DOHH2 (cell line): Measurements from ENCODE around the gene MAP6.

Experiments
- EZH2phosphoT487 ChIP-seq: fragments of 200-600 bp; sonication (generic); IDR thresholded peaks from 2 replicates; pipeline ENCODE4 v1.6.1; 2017; ENCODE audit warnings: borderline replicate concordance, mild to moderate bottlenecking, antibody characterized with exemption, low read length, moderate library complexity, mixed read lengths
- TF ChIP-seq, protein P1 (sequence below): fragments of 200-600 bp; sonication (generic); IDR thresholded peaks from one replicate; pipeline ENCODE4 v1.5.1; 2014; ENCODE audit warnings: antibody characterized with exemption, mild to moderate bottlenecking, low read depth, low read length; ENCODE audit not compliant: poor library complexity, severe bottlenecking

DNA sequence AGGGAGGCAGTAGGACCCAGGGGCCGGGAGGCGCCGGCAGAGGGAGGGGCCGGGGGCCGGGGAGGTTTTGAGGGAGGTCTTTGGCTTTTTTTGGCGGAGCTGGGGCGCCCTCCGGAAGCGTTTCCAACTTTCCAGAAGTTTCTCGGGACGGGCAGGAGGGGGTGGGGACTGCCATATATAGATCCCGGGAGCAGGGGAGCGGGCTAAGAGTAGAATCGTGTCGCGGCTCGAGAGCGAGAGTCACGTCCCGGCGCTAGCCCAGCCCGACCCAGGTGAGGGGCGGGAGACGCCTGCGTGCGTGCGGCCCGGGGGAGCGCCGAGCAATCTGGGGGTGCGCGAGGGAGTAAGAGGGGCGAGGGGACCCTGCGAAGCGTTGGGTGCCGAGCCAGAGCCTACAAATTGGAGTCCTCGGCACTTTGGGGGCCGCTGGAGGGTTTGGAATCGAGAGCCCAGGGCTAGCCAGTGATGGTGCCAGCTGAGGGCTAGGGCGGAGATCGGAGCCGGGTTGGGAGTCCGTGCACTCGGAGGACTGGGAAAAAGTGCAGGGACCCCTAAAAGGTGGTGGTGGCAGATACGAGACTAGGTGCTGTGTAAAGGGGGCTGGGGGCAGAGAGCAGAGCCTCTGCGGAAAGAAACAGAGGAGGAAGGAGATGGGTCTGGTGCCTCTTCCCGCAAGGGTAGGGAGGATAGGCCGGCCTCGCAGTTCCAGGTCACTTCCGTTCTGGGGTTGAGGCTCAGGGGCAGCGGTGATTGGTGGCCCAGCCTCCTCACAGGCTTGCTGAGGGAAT is 106.6 kb downstream of the MAP6 start, which contains the start of gene SERPINH1:
- TF ChIP-seq, protein P1, sequence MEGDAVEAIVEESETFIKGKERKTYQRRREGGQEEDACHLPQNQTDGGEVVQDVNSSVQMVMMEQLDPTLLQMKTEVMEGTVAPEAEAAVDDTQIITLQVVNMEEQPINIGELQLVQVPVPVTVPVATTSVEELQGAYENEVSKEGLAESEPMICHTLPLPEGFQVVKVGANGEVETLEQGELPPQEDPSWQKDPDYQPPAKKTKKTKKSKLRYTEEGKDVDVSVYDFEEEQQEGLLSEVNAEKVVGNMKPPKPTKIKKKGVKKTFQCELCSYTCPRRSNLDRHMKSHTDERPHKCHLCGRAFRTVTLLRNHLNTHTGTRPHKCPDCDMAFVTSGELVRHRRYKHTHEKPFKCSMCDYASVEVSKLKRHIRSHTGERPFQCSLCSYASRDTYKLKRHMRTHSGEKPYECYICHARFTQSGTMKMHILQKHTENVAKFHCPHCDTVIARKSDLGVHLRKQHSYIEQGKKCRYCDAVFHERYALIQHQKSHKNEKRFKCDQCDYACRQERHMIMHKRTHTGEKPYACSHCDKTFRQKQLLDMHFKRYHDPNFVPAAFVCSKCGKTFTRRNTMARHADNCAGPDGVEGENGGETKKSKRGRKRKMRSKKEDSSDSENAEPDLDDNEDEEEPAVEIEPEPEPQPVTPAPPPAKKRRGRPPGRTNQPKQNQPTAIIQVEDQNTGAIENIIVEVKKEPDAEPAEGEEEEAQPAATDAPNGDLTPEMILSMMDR = no peak
- peak; percentile 18; the same call in 1 of the 2 replicates for TF ChIP-seq EZH2phosphoT487
